GM18517 (cell line): Measurements from ENCODE around the gene ZBTB7B.
"Not testable (repeated sequence)": the region's sequence is repeated elsewhere in the genome, so short reads cannot be mapped to it uniquely, and the experiment has no call there.

Experiments used
- ATAC-seq: cut with Tn5 transposase; IDR thresholded peaks from one replicate; pipeline ENCODE4 v1.9.1; 2021; ENCODE audit warnings: mild to moderate bottlenecking, moderate library complexity; ENCODE audit not compliant: unreplicated experiment

Gene ZBTB7B

GRCh38 chr1:154986736-154987135, 15.9 kb upstream of the ZBTB7B start:
- ATAC-seq, result not testable (repeated sequence)

DNA sequence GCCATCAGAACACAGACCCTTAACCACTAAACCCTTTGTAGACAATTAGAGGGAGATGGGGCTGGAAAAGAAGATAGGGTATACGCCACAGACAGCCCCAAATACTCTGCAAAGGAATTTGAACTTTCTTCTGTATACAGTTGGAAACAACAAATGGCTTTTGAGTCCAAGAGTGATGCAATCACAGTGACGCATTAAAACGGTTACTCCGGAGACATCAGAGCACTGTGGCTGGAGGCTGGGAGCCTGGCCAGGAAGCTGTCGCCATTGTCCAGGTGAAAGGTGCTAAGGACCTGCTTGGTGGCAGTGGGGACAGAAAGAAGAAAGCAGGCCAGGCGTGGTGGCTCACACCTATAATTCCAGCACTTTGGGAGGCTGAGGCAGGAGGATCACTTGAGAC, 15.3 kb upstream of the ZBTB7B start:
- no peak for ATAC-seq

DNA sequence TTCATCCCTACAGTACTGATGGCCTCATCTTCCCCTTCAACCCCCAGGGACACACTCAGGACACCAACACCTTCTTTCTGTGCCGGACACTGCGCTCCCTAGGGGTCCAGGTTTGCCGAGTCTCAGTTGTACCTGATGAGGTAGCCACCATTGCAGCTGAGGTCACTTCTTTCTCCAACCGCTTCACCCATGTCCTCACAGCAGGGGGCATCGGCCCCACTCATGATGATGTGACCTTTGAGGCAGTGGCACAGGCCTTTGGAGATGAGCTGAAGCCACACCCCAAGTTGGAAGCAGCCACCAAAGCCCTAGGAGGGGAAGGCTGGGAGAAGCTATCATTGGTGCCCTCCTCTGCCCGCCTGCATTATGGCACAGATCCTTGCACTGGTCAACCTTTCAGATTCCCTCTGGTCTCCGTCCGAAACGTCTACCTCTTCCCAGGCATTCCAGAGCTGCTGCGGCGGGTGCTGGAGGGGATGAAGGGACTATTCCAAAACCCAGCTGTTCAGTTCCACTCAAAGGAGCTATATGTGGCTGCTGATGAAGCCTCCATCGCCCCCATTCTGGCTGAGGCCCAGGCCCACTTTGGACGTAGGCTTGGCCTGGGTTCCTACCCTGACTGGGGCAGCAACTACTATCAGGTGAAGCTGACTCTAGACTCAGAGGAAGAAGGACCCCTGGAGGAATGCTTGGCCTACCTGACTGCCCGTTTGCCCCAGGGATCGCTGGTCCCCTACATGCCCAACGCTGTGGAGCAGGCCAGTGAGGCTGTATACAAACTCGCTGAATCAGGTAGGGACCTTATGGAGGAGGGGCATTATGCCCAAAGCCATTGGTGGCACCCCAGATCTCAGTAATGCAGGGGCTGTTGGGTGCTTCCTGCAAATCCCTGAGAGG, 14.3 kb upstream of the ZBTB7B start:
- no peak for ATAC-seq

- ATAC-seq, result no peak
Observed at GRCh38 chr1:154989195-154989860, 13.3 kb upstream of the ZBTB7B start.

GRCh38 chr1:154990276-154990675, 12.3 kb upstream of the ZBTB7B start:
- no peak for ATAC-seq

- no peak for ATAC-seq
Observed at GRCh38 chr1:154992721-154993571, 9.7 kb upstream of the ZBTB7B start.

DNA sequence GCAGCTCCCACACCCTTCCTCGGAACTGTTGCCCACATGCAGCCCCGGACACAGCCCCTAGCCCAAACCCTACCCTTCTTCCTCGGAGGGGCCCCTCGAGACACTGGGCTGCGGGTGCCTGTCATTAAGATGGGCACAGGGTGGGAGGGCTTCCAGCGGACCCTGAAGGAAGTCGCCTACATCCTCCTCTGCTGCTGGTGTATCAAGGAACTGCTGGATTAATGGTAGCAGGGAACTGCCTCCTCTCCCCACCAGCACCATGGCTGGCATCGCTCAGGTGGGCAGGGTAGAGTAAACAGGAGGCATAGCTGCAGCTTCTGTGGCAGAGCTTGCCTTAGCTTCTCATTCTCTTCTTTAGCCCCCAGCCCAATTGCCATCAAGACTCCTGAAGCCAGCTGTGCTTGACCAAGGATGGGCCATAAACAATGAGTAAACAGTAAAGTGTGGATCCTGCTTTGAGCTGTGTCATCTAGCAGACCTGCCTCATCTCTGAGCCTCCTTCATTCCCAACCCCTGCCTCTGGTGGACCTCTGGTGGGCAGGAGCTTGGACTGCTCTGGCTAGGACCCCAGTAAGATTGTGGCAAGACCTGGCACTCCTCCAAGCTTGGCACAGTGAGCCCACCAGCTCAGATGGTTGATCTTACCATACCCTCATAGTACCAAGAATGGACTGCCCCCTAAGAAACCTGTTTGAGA, 8.9 kb upstream of the ZBTB7B start, which contains the start of gene LENEP:
Gene LENEP, plus strand, starts transcription at position 15 of the 697 bp plus-strand sequence. Its CDS starts 22 bp downstream, at position 37.
- ATAC-seq, result no peak

- no peak for ATAC-seq
Observed at GRCh38 chr1:154994269-154994587, 8.4 kb upstream of the ZBTB7B start.

- ATAC-seq, result no peak
Observed at GRCh38 chr1:154994591-154994990, 8.0 kb upstream of the ZBTB7B start.

- ATAC-seq, result not testable (repeated sequence)
Observed at GRCh38 chr1:154995301-154995983, 7.2 kb upstream of the ZBTB7B start.

DNA sequence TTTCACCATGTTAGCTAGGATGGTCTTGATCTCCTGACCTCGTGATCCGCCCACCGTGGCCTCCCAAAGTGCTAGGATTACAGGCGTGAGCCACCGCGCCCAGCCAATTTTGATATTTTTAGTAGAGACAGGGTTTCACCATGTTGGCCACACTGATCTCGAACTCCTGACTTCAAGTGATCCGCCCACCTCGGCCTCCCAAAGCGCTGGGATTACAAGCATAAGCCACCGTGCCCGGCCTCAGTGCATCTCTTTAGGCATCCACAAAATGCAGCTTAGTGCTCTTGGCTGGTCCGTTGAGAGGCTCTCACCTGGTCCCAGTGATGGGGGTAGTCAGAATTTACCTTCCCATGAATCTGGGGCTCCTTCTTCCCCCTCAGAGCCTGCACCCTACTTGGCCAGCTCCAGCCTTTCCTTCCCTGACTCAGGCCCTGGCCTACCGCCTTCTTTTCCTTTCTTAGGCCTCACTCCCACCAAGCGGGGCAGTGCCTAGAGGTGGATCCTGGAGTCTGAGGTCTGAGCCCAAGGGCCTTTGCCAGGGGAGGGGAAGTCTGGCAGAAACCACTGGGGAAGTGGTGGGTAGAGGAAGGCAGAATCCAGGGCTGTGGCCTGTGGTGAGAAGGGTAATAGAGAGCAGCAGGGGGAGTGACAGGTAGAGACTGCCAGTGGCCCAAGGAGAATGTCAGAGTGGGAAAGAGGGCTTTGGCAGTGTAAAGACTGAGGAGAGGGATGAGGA, 5.5 kb upstream of the ZBTB7B start:
- no peak for ATAC-seq

GRCh38 chr1:154998201-154998780, 4.3 kb upstream of the ZBTB7B start:
- no peak for ATAC-seq

DNA sequence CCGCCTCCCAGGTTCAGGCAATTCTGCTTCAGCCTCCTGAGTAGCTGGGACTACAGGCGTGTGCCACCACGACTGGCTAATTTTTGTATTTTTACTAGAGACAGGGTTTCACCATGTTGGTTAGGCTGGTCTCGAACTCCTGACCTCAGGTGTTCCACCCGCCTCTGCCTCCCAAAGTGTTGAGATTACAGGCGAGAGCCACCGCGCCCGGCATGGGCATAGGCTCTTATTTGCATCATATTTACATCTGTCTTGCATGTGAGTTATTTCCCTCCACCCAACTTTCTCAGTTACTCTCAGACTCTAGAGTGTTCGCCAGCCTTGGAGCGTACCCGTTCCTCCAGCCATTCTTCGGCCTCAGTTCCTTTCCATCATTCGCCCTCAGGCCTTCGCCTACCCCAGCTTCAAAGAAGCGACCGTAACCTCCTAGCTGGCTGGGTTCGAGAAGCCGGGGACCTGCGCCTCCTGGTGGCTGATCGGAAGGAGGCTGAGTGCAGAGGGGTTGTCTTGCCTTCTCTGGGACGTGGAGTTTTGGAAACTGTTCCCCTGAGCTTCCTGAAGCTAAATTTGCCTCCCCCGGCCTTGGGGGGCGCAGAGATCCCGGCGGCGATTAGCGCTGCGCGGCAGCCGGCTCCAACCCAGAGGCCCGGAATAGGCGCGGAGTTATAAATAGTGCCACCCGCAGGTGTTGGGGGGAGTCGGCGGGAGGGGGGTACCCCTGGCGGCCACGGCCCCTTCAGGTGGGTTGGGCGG, 3.6 kb upstream of the ZBTB7B start:
- no peak for ATAC-seq

- ATAC-seq, result no peak
Observed at GRCh38 chr1:154999571-155000410, 2.8 kb upstream of the ZBTB7B start.

GRCh38 chr1:155000411-155000725, 2.2 kb upstream of the ZBTB7B start:
- ATAC-seq, result no peak

DNA sequence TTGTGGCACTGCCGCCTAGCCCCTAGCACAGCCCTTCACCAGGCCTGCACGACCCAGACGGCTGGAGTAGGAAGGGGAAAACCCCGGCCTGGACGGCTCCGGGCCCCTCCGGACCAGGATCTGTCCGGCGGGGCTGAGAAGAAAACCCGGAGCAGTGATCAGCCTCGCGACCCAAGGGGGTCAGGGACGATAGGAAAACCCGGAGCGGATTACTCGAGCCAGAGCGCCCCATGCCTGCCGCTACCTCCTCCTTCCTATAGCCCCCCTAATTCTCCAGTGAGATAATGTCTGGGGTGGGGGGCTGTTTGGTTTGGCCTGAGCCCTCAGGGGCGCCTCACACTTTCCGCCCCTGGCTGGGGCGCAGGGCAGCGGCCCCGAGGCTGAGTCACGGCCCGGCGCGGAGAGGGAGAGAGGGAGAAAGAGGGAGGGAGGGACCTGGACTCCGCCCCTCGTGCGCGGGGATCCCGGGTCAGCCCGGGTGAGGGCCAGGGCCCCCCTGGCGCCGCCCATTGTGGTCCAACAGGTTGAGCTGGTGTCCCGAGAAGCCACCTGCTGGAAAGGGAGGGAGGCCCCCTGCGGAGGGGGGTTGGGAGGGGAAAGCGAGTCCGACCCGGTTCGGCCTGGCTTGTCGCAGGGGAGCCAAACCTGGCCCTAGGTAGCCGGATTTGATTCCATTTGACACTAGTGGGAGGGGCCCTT, 1.7 kb upstream of the ZBTB7B start:
- ATAC-seq, result peak; percentile 34

DNA sequence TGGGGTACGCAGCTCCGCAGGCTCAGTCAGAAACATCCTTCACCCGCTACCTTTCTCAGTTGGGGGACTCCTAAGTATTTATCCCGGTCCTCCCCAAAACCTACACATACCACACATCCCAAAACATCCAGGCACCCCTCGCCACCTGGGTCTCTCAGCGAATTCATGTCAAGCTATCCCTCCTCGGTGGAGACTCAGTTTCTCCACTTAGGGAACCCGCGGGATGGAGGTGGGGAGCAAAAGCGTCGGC, 1.3 kb upstream of the ZBTB7B start:
- no peak for ATAC-seq
